ENCODE data around the gene CYP1A1. TPM values are rescaled to one million over a fixed set of nuclear protein-coding genes. Genes with fewer than 3 reads are reported as not detected.
"Not testable (repeated sequence)": the region's sequence is repeated elsewhere in the genome, so short reads cannot be mapped to it uniquely, and the experiment has no call there.

CYP1A1 gene
- total RNA-seq, 1 donor from 2014 or later, result 0.27 TPM

DNA sequence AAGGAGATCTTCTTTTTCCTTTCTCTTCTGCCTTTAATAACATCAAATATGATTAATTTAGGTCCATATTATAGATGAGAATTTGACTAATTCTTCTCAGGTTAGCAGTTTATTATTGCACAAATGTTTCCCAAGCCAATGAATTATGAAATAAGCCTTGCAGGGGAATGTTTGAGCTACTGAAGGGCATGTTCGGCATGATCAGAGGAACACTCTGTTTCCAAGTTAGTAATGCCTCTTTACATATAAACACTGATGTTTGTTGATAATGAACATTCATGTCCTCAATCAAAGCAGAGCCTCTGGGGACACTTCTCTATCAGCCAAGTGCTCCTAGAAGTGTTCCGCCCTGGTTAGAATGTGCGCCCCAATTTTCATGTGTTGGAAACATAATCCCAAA lies 10.0 kb upstream of the CYP1A1 start:
- Mint-ChIP-seq H3K4me3 (ENCODE audit: unreplicated experiment) (no peak overlapping the region), H3K4me1 (ENCODE audit: low read depth) (no peaks in the 10 kb centered on the region), H3K36me3 (ENCODE audit: low read depth) (peaks cover 3% of the 10 kb centered on the region), H3K9me3 (ENCODE audit: low read depth) (no peaks in the 10 kb centered on the region), H3K27ac (ENCODE audit: unreplicated experiment) (no peak overlapping the region), H3K27me3 (ENCODE audit: low read depth) (peaks cover 20% of the 10 kb centered on the region)
- no peak for DNase-seq (ENCODE audit: low spot score)
- TF ChIP-seq, protein P1, sequence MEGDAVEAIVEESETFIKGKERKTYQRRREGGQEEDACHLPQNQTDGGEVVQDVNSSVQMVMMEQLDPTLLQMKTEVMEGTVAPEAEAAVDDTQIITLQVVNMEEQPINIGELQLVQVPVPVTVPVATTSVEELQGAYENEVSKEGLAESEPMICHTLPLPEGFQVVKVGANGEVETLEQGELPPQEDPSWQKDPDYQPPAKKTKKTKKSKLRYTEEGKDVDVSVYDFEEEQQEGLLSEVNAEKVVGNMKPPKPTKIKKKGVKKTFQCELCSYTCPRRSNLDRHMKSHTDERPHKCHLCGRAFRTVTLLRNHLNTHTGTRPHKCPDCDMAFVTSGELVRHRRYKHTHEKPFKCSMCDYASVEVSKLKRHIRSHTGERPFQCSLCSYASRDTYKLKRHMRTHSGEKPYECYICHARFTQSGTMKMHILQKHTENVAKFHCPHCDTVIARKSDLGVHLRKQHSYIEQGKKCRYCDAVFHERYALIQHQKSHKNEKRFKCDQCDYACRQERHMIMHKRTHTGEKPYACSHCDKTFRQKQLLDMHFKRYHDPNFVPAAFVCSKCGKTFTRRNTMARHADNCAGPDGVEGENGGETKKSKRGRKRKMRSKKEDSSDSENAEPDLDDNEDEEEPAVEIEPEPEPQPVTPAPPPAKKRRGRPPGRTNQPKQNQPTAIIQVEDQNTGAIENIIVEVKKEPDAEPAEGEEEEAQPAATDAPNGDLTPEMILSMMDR (IDR thresholded peaks at IDR 0.05), result no peak

DNA sequence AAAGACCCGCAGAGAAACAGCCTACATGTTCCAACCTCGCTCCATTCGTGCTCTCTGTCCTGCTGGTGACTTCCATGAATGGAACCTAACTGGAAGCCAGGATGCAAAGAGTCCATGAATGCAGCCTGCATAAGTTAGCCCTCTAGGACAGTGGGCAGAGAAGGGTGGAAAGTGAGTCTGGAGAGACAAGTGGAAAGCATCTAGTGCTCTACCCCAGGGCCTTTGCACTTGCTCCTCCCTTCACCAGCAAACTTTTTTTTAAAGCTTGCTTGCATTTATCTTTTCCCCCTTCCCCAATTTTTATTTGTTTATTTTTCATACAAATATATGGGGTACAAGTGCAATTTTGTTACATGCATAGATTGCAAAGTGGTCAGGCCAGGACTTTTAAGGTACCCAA lies 7.9 kb upstream of the CYP1A1 start:
- DNase-seq (ENCODE audit: low spot score), result no peak
- H3K27ac Mint-ChIP-seq (ENCODE audit: unreplicated experiment), result no peak overlapping the region
- H3K4me3 Mint-ChIP-seq (ENCODE audit: unreplicated experiment), result no peak overlapping the region
- TF ChIP-seq, protein P1 (IDR thresholded peaks at IDR 0.05), result no peak
- H3K9me3 Mint-ChIP-seq (ENCODE audit: low read depth), result no peaks in the 10 kb centered on the region
- H3K27me3 Mint-ChIP-seq (ENCODE audit: low read depth), result peaks cover 20% of the 10 kb centered on the region
- H3K4me1 Mint-ChIP-seq (ENCODE audit: low read depth), result no peaks in the 10 kb centered on the region
- H3K36me3 Mint-ChIP-seq (ENCODE audit: low read depth), result peaks cover 3% of the 10 kb centered on the region

DNA sequence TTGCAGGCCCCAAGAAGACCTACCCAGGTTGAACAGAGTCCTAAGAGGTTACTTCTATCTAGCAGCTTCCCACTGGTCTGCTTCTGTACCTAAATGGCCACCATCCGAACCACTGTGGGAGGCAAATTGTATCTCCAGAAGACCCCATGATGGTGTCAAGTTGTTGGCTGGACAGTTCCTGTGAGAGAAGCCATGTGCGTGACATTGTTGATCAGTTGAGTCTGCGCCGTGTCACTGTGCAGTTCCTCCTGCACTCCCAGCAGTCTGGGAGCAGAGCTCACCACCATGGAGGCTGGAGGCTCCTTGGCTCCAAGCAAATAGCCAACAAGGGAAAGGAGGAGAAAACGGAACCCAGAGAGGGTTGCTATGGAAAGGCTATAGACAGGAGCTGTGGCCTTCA lies 7.5 kb upstream of the CYP1A1 start:
- Mint-ChIP-seq H3K4me1 (ENCODE audit: low read depth) (peaks cover 2% of the 10 kb centered on the region), H3K4me3 (ENCODE audit: unreplicated experiment) (no peak overlapping the region), H3K36me3 (ENCODE audit: low read depth) (no peaks in the 10 kb centered on the region), H3K27me3 (ENCODE audit: low read depth) (peaks cover 16% of the 10 kb centered on the region), H3K27ac (ENCODE audit: unreplicated experiment) (no peak overlapping the region), H3K9me3 (ENCODE audit: low read depth) (no peaks in the 10 kb centered on the region)
- TF ChIP-seq, protein P1 (IDR thresholded peaks at IDR 0.05), result no peak
- DNase-seq (ENCODE audit: low spot score), result no peak

DNA sequence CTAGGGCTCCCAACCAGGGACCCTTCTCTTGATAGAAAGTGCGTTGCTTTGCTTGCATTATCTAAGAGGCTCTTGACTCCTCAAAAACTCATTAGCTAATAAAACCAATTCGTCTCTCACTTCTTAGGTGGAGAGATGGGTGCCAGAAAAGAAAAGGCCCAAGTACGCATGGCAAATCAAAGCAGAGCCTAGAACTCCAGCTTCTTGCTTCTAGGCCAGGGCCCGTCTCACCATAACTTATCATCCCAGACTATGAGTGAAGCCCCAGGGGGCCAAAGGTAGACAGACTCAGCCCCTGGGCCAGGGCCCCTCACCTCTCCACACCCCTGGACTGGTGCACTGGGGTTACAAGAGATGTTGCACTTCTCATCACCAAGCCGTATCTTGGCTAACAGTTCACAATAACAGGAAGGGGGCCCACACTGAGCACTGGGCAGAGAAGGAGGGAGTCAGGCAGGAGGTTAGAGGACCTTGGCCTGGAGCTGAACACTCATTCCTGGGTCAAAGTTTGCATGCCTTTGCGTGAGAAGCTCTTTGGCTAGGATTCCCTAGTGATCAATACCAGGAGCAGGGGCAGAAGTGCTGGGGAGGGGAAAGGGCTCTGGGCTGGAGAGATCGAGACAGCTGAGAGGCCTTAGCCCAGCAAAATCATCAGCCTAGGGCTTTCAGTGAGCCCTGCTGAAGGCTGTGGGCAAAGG lies 5.4 kb upstream of the CYP1A1 start:
- Mint-ChIP-seq H3K4me1 (ENCODE audit: low read depth) (peaks cover 16% of the 10 kb centered on the region), H3K4me3 (ENCODE audit: unreplicated experiment) (no peak overlapping the region), H3K36me3 (ENCODE audit: low read depth) (no peaks in the 10 kb centered on the region), H3K9me3 (ENCODE audit: low read depth) (no peaks in the 10 kb centered on the region), H3K27ac (ENCODE audit: unreplicated experiment) (no peak overlapping the region), H3K27me3 (ENCODE audit: low read depth) (peaks cover 8% of the 10 kb centered on the region)
- DNase-seq (ENCODE audit: low spot score), result no peak
- TF ChIP-seq, protein P1 (IDR thresholded peaks at IDR 0.05), result no peak

DNA sequence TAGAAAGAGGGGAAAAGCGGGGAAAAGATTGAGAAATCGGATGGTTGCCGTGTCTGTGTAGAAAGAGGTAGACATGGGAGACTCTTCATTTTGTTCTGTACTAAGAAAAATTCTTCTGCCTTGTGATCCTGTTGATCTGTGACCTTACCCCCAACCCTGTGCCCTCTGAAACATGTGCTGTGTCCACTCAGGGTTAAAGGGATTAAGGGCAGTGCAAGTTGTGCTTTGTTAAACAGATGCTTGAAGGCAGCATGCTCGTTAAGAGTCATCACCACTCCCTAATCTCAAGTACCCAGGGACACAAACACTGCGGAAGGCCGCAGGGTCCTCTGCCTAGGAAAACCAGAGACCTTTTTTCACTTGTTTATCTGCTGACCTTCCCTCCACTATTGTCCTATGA lies 4.0 kb upstream of the CYP1A1 start:
- not testable (repeated sequence) for H3K4me3 Mint-ChIP-seq (ENCODE audit: unreplicated experiment); DNase-seq (ENCODE audit: low spot score); H3K9me3 Mint-ChIP-seq (ENCODE audit: low read depth); H3K27me3 Mint-ChIP-seq (ENCODE audit: low read depth); H3K36me3 Mint-ChIP-seq (ENCODE audit: low read depth); H3K27ac Mint-ChIP-seq (ENCODE audit: unreplicated experiment)
- peaks cover 20% of the 10 kb centered on the region for H3K4me1 Mint-ChIP-seq (ENCODE audit: low read depth)

DNA sequence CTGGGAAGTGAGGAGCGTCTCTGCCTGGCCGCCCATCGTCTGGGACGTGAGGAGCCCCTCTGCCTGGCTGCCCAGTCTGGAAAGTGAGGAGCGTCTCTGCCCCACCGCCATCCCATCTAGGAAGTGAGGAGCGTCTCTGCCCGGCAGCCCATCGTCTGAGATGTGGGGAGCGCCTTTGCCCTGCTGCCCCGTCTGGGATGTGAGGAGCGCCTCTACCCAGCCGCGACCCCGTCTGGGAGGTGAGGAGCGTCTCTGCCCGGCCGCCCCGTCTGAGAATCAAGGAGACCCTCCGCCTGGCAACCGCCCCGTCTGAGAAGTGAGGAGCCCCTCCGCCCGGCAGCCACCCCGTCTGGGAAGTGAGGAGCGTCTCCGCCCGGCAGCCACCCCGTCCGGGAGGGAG lies 3.4 kb upstream of the CYP1A1 start:
- H3K4me3 Mint-ChIP-seq (ENCODE audit: unreplicated experiment); H3K36me3 Mint-ChIP-seq (ENCODE audit: low read depth); DNase-seq (ENCODE audit: low spot score); H3K27me3 Mint-ChIP-seq (ENCODE audit: low read depth); H3K27ac Mint-ChIP-seq (ENCODE audit: unreplicated experiment); H3K9me3 Mint-ChIP-seq (ENCODE audit: low read depth): not testable (repeated sequence)
- H3K4me1 Mint-ChIP-seq (ENCODE audit: low read depth), result peaks cover 20% of the 10 kb centered on the region
